Keratinocyte (primary cell): ENCODE measurements around the gene RAB43. TPM values are rescaled to one million over a fixed set of nuclear protein-coding genes. Genes with fewer than 3 reads are reported as not detected.

Experiments
- DNase-seq: peaks from one replicate; pipeline ENCODE4 v3.0.0-alpha.2; 2011; ENCODE audit warnings: low read depth, missing footprints, low spot score
- FAIRE-seq: peaks from 2 replicates; lab custom pipeline; 2011; peaks lifted over from hg19 to GRCh38; lab: Jason Lieb, UNC
- H2AFZ ChIP-seq: 2 replicates; pipeline ENCODE4 v1.6.0; 2012; ENCODE audit warnings: low read length, control low read depth, inconsistent platforms; ENCODE audit not compliant: control insufficient read depth
- H3K27ac ChIP-seq: 2 replicates; pipeline ENCODE4 v1.5.1; 2011; ENCODE audit warnings: low read length; ENCODE audit not compliant: control insufficient read depth, insufficient read depth
- H3K27me3 ChIP-seq: 3 replicates; pipeline ENCODE4 v1.6.0; 2011; ENCODE audit warnings: low read length; ENCODE audit not compliant: control insufficient read depth, insufficient read depth; ENCODE audit errors: extremely low read depth
- H3K36me3 ChIP-seq, 2 experiments: 2 replicates in 1 of 2; 3 replicates in 1 of 2; pipeline ENCODE4 v1.5.1; 2011; ENCODE audit warnings: low read length in 2 of 2, mild to moderate bottlenecking in 1 of 2; ENCODE audit not compliant: control insufficient read depth in 2 of 2, insufficient read depth in 2 of 2; ENCODE audit errors: extremely low read depth in 1 of 2
- H3K4me1 ChIP-seq: 3 replicates; pipeline ENCODE4 v1.5.1; 2011; ENCODE audit warnings: low read length; ENCODE audit not compliant: control insufficient read depth, insufficient read depth; ENCODE audit errors: extremely low read depth
- H3K4me2 ChIP-seq: 3 replicates; pipeline ENCODE4 v1.6.0; 2011; ENCODE audit warnings: low read depth, low read length; ENCODE audit not compliant: control insufficient read depth, insufficient read depth; ENCODE audit errors: extremely low read depth
- H3K4me3 ChIP-seq, 3 experiments: fragments of 200-600 bp in 1 of 3; sonication (generic) in 1 of 3; 2 replicates in 2 of 3; 3 replicates in 1 of 3; pipeline ENCODE4 v1.5.1; 2011 to 2016; ENCODE audit warnings: low read length in 3 of 3, mild to moderate bottlenecking in 3 of 3, control low read depth in 2 of 3, inconsistent platforms in 1 of 3, low read depth in 1 of 3, mixed read lengths in 1 of 3, mixed run types in 1 of 3, moderate library complexity in 1 of 3; ENCODE audit not compliant: control insufficient read depth in 2 of 3, insufficient read depth in 2 of 3; ENCODE audit errors: extremely low read depth in 1 of 3
- H3K79me2 ChIP-seq: 2 replicates; pipeline ENCODE4 v1.6.0; 2012; ENCODE audit warnings: low read length; ENCODE audit not compliant: control insufficient read depth, insufficient read depth
- H3K9ac ChIP-seq: 3 replicates; pipeline ENCODE4 v1.6.0; 2011; ENCODE audit warnings: low read length; ENCODE audit not compliant: control insufficient read depth, insufficient read depth; ENCODE audit errors: extremely low read depth
- H3K9me1 ChIP-seq: 3 replicates; pipeline ENCODE4 v1.6.0; 2011; ENCODE audit warnings: low read length; ENCODE audit not compliant: control insufficient read depth, insufficient read depth; ENCODE audit errors: extremely low read depth
- H3K9me3 ChIP-seq: 2 replicates; pipeline ENCODE4 v1.5.1; 2012; ENCODE audit warnings: low read depth, low read length; ENCODE audit not compliant: control insufficient read depth
- H4K20me1 ChIP-seq: 3 replicates; pipeline ENCODE4 v1.6.0; 2011; ENCODE audit warnings: low read length; ENCODE audit not compliant: control insufficient read depth, insufficient read depth; ENCODE audit errors: extremely low read depth
- EZH2 ChIP-seq: IDR thresholded peaks from one replicate; pipeline ENCODE4 v1.6.1; 2012; ENCODE audit warnings: inconsistent platforms, mild to moderate bottlenecking, low read length, moderate library complexity
- dilution Hi-C: fragments of 300-500 bp; cut with MboI; formaldehyde crosslinking; loops from one replicate; pipeline ENCODE4 v1.7.0; 2020; ENCODE audit warnings: low sequenced_read_pairs; ENCODE audit not compliant: extremely low pct_ligation_motif_present
- polyA plus RNA-seq, 5 experiments: library from polyadenylated mRNA; depleted of rRNA in 3 of 5; stranded (reverse) in 3 of 5; stranded (forward) in 1 of 5; unstranded in 1 of 5; fragments of >200 nt; gene quantifications; 1 replicate in 1 of 5; 2 replicates in 3 of 5; 3 replicates in 1 of 5; pipeline versions ENCODE4 v1.2.1 to v1.2.3, GENCODE V29; 2011 to 2012; ENCODE audit warnings: missing spikeins in 2 of 5, low read depth in 1 of 5, low replicate concordance in 1 of 5
- TF ChIP-seq, protein P1 (sequence below), 3 experiments: IDR thresholded peaks in 1 of 3; conservative IDR thresholded peaks in 1 of 3; optimal IDR thresholded peaks in 1 of 3; 2 replicates in 2 of 3; 3 replicates in 1 of 3; pipeline versions ENCODE3 to v1.5.1; 2011; ENCODE audit warnings: low read length in 3 of 3, mild to moderate bottlenecking in 3 of 3, moderate library complexity in 2 of 3, control low read depth in 1 of 3, inconsistent platforms in 1 of 3; ENCODE audit not compliant: insufficient read depth in 2 of 3; ENCODE audit errors: extremely low read depth in 1 of 3

The RAB43 gene
- polyA plus RNA-seq, 1 donor (not counting 4 experiments of a cell fraction or from before 2014, with no cell fraction given), result 8.1 TPM

DNA sequence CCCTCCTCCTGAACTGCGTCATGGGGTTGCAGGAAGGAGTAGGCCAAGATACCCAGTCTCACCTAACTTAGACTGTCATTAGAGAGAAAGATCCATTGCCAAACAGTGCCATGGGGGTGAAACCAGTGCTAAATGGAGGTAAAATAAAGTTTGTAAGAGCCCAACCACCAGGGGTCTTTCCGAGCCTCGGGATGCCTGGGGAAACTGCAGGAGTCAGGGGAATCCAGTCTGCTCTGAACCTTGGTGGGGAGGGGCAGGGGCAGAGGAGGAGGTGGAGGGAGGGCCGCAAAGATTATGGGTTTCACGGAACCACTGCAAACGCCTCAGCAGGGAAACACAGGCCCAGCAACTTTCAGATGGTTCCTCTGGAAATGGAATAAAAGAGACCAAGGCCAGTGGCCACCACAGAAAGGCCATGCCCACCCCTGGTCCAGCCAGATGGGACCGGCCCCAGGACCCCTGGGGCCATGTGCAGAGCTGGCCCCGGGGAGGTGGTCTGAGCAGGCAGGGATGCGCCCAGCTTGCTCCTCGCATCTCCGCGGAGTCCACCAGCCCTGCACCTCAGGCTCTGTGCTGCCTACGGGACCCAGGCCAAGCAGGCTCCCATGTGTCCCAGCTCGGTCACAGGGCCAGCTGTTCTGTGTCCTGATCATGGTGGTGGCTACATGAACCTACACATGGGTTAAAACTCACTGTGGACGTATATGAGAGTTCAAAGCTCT is 80.9 kb downstream of the RAB43 start:
- Histone ChIP-seq H3K4me1 (no peaks in the 10 kb centered on the region), H4K20me1 (no peaks in the 10 kb centered on the region), H3K36me3 (no peaks in the 10 kb centered on the region), H2AFZ (no peak overlapping the region), H3K9me3 (no peaks in the 10 kb centered on the region), H3K27ac (no peak overlapping the region), H3K27me3 (peaks cover 27% of the 10 kb centered on the region), H3K9me1 (no peaks in the 10 kb centered on the region), H3K79me2 (no peaks in the 10 kb centered on the region), H3K4me2 (no peak overlapping the region), H3K4me3 (no peak overlapping the region), H3K9ac (no peak overlapping the region)
- dilution Hi-C loops, result no loop called here
- TF ChIP-seq, protein P1, sequence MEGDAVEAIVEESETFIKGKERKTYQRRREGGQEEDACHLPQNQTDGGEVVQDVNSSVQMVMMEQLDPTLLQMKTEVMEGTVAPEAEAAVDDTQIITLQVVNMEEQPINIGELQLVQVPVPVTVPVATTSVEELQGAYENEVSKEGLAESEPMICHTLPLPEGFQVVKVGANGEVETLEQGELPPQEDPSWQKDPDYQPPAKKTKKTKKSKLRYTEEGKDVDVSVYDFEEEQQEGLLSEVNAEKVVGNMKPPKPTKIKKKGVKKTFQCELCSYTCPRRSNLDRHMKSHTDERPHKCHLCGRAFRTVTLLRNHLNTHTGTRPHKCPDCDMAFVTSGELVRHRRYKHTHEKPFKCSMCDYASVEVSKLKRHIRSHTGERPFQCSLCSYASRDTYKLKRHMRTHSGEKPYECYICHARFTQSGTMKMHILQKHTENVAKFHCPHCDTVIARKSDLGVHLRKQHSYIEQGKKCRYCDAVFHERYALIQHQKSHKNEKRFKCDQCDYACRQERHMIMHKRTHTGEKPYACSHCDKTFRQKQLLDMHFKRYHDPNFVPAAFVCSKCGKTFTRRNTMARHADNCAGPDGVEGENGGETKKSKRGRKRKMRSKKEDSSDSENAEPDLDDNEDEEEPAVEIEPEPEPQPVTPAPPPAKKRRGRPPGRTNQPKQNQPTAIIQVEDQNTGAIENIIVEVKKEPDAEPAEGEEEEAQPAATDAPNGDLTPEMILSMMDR (optimal IDR thresholded peaks at IDR 0.05 in 1 of 3, IDR thresholded peaks at IDR 0.05 in 1 of 3, conservative IDR thresholded peaks at IDR 0.05 in 1 of 3; ENCODE audit: extremely low read depth in 1 of 3, insufficient read depth in 2 of 3, low read length in 3 of 3), result no peak
- no peak for TF ChIP-seq EZH2
- DNase-seq (no peak), FAIRE-seq (no peak)

DNA sequence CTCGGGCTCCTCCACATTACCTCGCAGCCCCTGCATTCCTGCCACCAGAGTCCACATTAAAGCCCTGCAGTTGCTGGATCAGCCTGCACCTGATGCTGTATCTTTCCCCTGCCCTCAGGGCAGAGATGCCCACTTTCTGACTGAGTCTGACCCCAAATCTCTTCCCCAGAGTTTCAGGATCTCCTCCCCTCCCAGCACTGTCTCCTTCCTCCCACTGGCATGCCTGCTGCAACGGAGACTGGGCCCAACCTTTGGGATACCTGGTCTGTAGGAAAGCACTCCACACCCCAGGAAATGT is 81.6 kb downstream of the RAB43 start:
- Histone ChIP-seq H3K4me2 (no peak overlapping the region), H3K9me3 (no peaks in the 10 kb centered on the region), H2AFZ (no peak overlapping the region), H3K4me1 (no peaks in the 10 kb centered on the region), H3K27ac (no peak overlapping the region), H3K36me3 (no peaks in the 10 kb centered on the region), H3K27me3 (peaks cover 21% of the 10 kb centered on the region), H4K20me1 (no peaks in the 10 kb centered on the region), H3K9ac (no peak overlapping the region), H3K9me1 (no peaks in the 10 kb centered on the region), H3K79me2 (no peaks in the 10 kb centered on the region), H3K4me3 (no peak overlapping the region)
- dilution Hi-C loops, result no loop called here
- no peak for DNase-seq
- no peak for FAIRE-seq
- no peak for TF ChIP-seq EZH2
- TF ChIP-seq, protein P1 (optimal IDR thresholded peaks at IDR 0.05 in 1 of 3, IDR thresholded peaks at IDR 0.05 in 1 of 3, conservative IDR thresholded peaks at IDR 0.05 in 1 of 3; ENCODE audit: extremely low read depth in 1 of 3, insufficient read depth in 2 of 3, low read length in 3 of 3), result no peak
